Uterus (tissue), 4 donors: ENCODE data around the gene LOXL3. TPM values are rescaled to one million over a fixed set of nuclear protein-coding genes. Genes with fewer than 3 reads are reported as not detected.
A peak's percentile ranks its signal among the peaks of the same experiment; 100 is the strongest.
"Not testable (repeated sequence)": the region's sequence is repeated elsewhere in the genome, so short reads cannot be mapped to it uniquely, and the experiment has no call there.

Experiments
- DNase-seq, 2 donors: peaks; one replicate each; pipeline ENCODE4 v3.0.0-alpha.2; 2019 to 2020
- H3K27ac ChIP-seq, 2 donors: fragments of 200-600 bp; sonication (generic); 1 replicate in 1 of 2; 2 replicates in 1 of 2; pipeline ENCODE4 v1.5.1; 2016 to 2018
- H3K27me3 ChIP-seq, 2 donors: fragments of 200-600 bp; sonication (generic); one replicate each; pipeline ENCODE4 v1.5.1; 2018 to 2019; ENCODE audit warnings: control low read depth in 1 of 2
- H3K36me3 ChIP-seq, 2 donors: fragments of 200-600 bp; sonication (generic); one replicate each; pipeline ENCODE4 v1.5.1; 2019; ENCODE audit warnings: control low read depth in 1 of 2
- H3K4me1 ChIP-seq, 2 donors: fragments of 200-600 bp; sonication (generic); one replicate each; pipeline ENCODE4 v1.5.1; 2018 to 2019; ENCODE audit warnings: control low read depth in 1 of 2
- H3K4me3 ChIP-seq, 2 donors: fragments of 200-600 bp; sonication (generic); 1 replicate in 1 of 2; 2 replicates in 1 of 2; pipeline ENCODE4 v1.5.1; 2018 to 2019; ENCODE audit warnings: mild to moderate bottlenecking in 1 of 2
- H3K9me3 ChIP-seq, 2 donors: fragments of 200-600 bp; sonication (generic); one replicate each; pipeline ENCODE4 v1.5.1; 2019; ENCODE audit warnings: control low read depth in 1 of 2
- CTCF ChIP-seq, 4 experiments: fragments of 200-600 bp in 2 of 4; fragments of 450-650 bp in 2 of 4; sonication (generic) in 2 of 4; IDR thresholded peaks; one replicate each; pipeline ENCODE4 v1.5.1; 2016 to 2019; ENCODE audit warnings: antibody characterized with exemption in 4 of 4, mild to moderate bottlenecking in 2 of 4, moderate library complexity in 1 of 4
- POLR2A ChIP-seq, 2 donors: fragments of 450-650 bp; IDR thresholded peaks; one replicate each; pipeline ENCODE4 v1.6.1; 2016; ENCODE audit warnings: antibody characterized with exemption in 2 of 2, mild to moderate bottlenecking in 1 of 2, moderate library complexity in 1 of 2
- intact Hi-C: fragments of 100-400 bp; cut with DNase I; formaldehyde crosslinking; loops from one replicate; pipeline ENCODE4 v1.15.1; 2023; ENCODE audit warnings: low total_unique reads
- total RNA-seq, 4 donors: library from RNA; depleted of rRNA in 3 of 4; stranded (reverse); fragments of >200 nt in 3 of 4; gene quantifications; one replicate each; pipeline versions ENCODE4 v1.1.0 to v1.2.4, GENCODE V29; 2014 to 2023
- donor health status: DM: yes; HTN: yes; CAD: no.

The LOXL3 gene
- total RNA-seq, 4 donors from 2014 or later = 9.5 to 26.5 (median 17.5) TPM

- TF ChIP-seq POLR2A (IDR thresholded peaks at IDR 0.05) (no peak), CTCF (IDR thresholded peaks at IDR 0.05) (no peak)
- no peak for DNase-seq
- H3K9me3 ChIP-seq = no peaks in the 10 kb centered on the region
- H3K27me3 ChIP-seq = peaks cover 0 to 9% of the 10 kb centered on the region in 2 donors
- H3K4me3 ChIP-seq = no peak overlapping the region
- H3K27ac ChIP-seq = no peak overlapping the region
- H3K36me3 ChIP-seq = no peaks in the 10 kb centered on the region
- intact Hi-C loops = no loop called here
- peaks cover 0 to 9% of the 10 kb centered on the region in 2 donors for H3K4me1 ChIP-seq
Measured at GRCh38 chr2:74493546-74493945, 60.2 kb downstream of the LOXL3 start.

- Histone ChIP-seq H3K9me3 (no peaks in the 10 kb centered on the region), H3K36me3 (no peaks in the 10 kb centered on the region), H3K27ac (no peak overlapping the region), H3K4me1 (no peaks in the 10 kb centered on the region), H3K4me3 (no peak overlapping the region), H3K27me3 (no peaks in the 10 kb centered on the region)
- TF ChIP-seq CTCF (IDR thresholded peaks at IDR 0.05) = no peak
- TF ChIP-seq POLR2A (IDR thresholded peaks at IDR 0.05) = no peak
- DNase-seq = no peak
- intact Hi-C loops = no loop called here
Measured at GRCh38 chr2:74491648-74492544, 61.8 kb downstream of the LOXL3 start.

GRCh38 chr2:74489906-74490305 is 63.8 kb downstream of the LOXL3 start:
- Histone ChIP-seq H3K36me3 (no peaks in the 10 kb centered on the region), H3K27me3 (no peaks in the 10 kb centered on the region), H3K9me3 (no peaks in the 10 kb centered on the region), H3K4me3 (no peak overlapping the region), H3K27ac (no peak overlapping the region), H3K4me1 (no peaks in the 10 kb centered on the region)
- no peak for TF ChIP-seq CTCF (IDR thresholded peaks at IDR 0.05)
- no peak for TF ChIP-seq POLR2A (IDR thresholded peaks at IDR 0.05)
- intact Hi-C loops = no loop called here
- DNase-seq = no peak

GRCh38 chr2:74488643-74489481 is 64.9 kb downstream of the LOXL3 start:
- no peak for TF ChIP-seq CTCF (IDR thresholded peaks at IDR 0.05)
- no peak for TF ChIP-seq POLR2A (IDR thresholded peaks at IDR 0.05)
- no peak overlapping the region for H3K4me3 ChIP-seq
- no peaks in the 10 kb centered on the region for H3K9me3 ChIP-seq
- H3K27ac ChIP-seq = no peak overlapping the region
- intact Hi-C loops = no loop called here
- no peaks in the 10 kb centered on the region for H3K4me1 ChIP-seq
- no peak for DNase-seq
- H3K36me3 ChIP-seq = no peaks in the 10 kb centered on the region
- no peaks in the 10 kb centered on the region for H3K27me3 ChIP-seq

GRCh38 chr2:74486141-74486540 is 67.6 kb downstream of the LOXL3 start:
- no peak for DNase-seq
- no peaks in the 10 kb centered on the region for H3K9me3 ChIP-seq
- no peaks in the 10 kb centered on the region for H3K36me3 ChIP-seq
- no peak for TF ChIP-seq POLR2A (IDR thresholded peaks at IDR 0.05)
- TF ChIP-seq CTCF (IDR thresholded peaks at IDR 0.05) = no peak
- peaks cover 0 to 7% of the 10 kb centered on the region in 2 donors for H3K4me1 ChIP-seq
- no peak overlapping the region for H3K27ac ChIP-seq
- no peaks in the 10 kb centered on the region for H3K27me3 ChIP-seq
- H3K4me3 ChIP-seq = no peak overlapping the region
- intact Hi-C loops = no loop called here

GRCh38 chr2:74483675-74484164 is 70.0 kb downstream of the LOXL3 start:
- peaks cover 0 to 10% of the 10 kb centered on the region in 2 donors for H3K4me1 ChIP-seq
- H3K9me3 ChIP-seq, H3K27me3 ChIP-seq, DNase-seq, H3K36me3 ChIP-seq: not testable (repeated sequence)
- peak overlapping the region in 1 of 2 donors; percentile 91 for H3K27ac ChIP-seq
- intact Hi-C loops = loop anchor here (2.0 kb wide), 1 partner anchor 105 kb away; no protein-coding TSS in a partner anchor
- peak overlapping the region; percentile 91 to 93 for H3K4me3 ChIP-seq
